K562 (cell line): ENCODE results near the gene SRBD1. TPM values are rescaled to one million over a fixed set of nuclear protein-coding genes. Genes with fewer than 3 reads are reported as not detected.
A peak's percentile ranks its signal among the peaks of the same experiment; 100 is the strongest.

Experiments
- FOSL1 ChIP-seq: fragments of 200-800 bp; sonication (Bioruptor generic); conservative IDR thresholded peaks from 2 replicates; pipeline ENCODE4 v1.6.1; 2016; ENCODE audit warnings: missing genetic modification characterization, missing compliant biosample characterization
- KDM1A ChIP-seq, 2 experiments: fragments of 450-650 bp; IDR thresholded peaks; 2 replicates each; pipeline ENCODE4 v1.6.1; 2016; ENCODE audit warnings: mild to moderate bottlenecking in 2 of 2
- MTA2 ChIP-seq: fragments of 450-650 bp; IDR thresholded peaks from 2 replicates; pipeline ENCODE4 v1.6.1; 2016; ENCODE audit warnings: low read depth
- SMARCA4 ChIP-seq: fragments of 450-650 bp; IDR thresholded peaks from 2 replicates; pipeline ENCODE4 v1.6.1; 2016
- SMARCE1 ChIP-seq: fragments of 450-650 bp; IDR thresholded peaks from 2 replicates; pipeline ENCODE4 v1.7.1; 2016; ENCODE audit warnings: mild to moderate bottlenecking
- SOX6 ChIP-seq: fragments of 450-650 bp; IDR thresholded peaks from 2 replicates; pipeline ENCODE4 v1.6.1; 2014; ENCODE audit warnings: mild to moderate bottlenecking
- SREBF2 ChIP-seq: sonication (generic); formaldehyde crosslinking; IDR thresholded peaks from 2 replicates; pipeline ENCODE4 v1.4.0; 2020; ENCODE audit warnings: mild to moderate bottlenecking, missing genetic modification reagents
- TCF3 ChIP-seq: sonication (generic); formaldehyde crosslinking; IDR thresholded peaks from 2 replicates; pipeline ENCODE4 v1.4.0; 2020; ENCODE audit warnings: mild to moderate bottlenecking, missing genetic modification reagents
- ZFX ChIP-seq: sonication (generic); formaldehyde crosslinking; IDR thresholded peaks from 2 replicates; pipeline ENCODE4 v1.8.0; 2022; ENCODE audit warnings: mild to moderate bottlenecking, missing genetic modification reagents, moderate library complexity
- polyA plus RNA-seq, 8 experiments: library from polyadenylated mRNA; depleted of rRNA in 4 of 8; stranded (reverse) in 5 of 8; unstranded in 3 of 8; fragments of >200 nt; fragmentation: Nextera tagmentation in 2 of 8; fragmentation: Illumina TruSeq in 1 of 8; extraction: Ambion mirVana in 2 of 8; extraction: Trizol in 1 of 8; gene quantifications; 2 replicates each; pipeline versions ENCODE4 v1.2.1 to v1.2.3, GENCODE V29; 2011 to 2014; ENCODE audit warnings: inconsistent platforms in 1 of 8, missing spikeins in 1 of 8
- total RNA-seq, 7 experiments: library from RNA; depleted of rRNA in 6 of 7; stranded (reverse); fragments of >200 nt in 6 of 7; fragmentation: Illumina TruSeq in 2 of 7; extraction: Trizol in 2 of 7; gene quantifications; 2 replicates each; pipeline versions ENCODE4 v1.2.1 to v1.2.3, GENCODE V29; 2011 to 2021; ENCODE audit warnings: low replicate concordance in 1 of 7
- TF ChIP-seq, protein P1 (sequence below): fragments of 450-650 bp; IDR thresholded peaks from 2 replicates; pipeline ENCODE4 v1.6.1; 2016; ENCODE audit warnings: mild to moderate bottlenecking
- TF ChIP-seq, protein P2 (sequence below), 3 experiments: fragments of 200-800 bp in 1 of 3; fragments of 250-450 bp in 1 of 3; fragments of 450-650 bp in 1 of 3; sonication (Bioruptor Pico) in 1 of 3; sonication (Bioruptor generic) in 1 of 3; formaldehyde crosslinking in 1 of 3; IDR thresholded peaks; 2 replicates each; pipeline versions ENCODE4 v1.6.1 to v1.8.0; 2016 to 2022; ENCODE audit warnings: mild to moderate bottlenecking in 2 of 3, missing genetic modification characterization in 2 of 3, missing compliant biosample characterization in 1 of 3, moderate library complexity in 1 of 3
- TF ChIP-seq, protein P3 (sequence below), 2 experiments: IDR thresholded peaks in 1 of 2; conservative IDR thresholded peaks in 1 of 2; 2 replicates each; pipeline ENCODE4 v1.6.1; 2016; ENCODE audit warnings: low read depth in 2 of 2, mild to moderate bottlenecking in 1 of 2, missing compliant biosample characterization in 1 of 2, missing genetic modification characterization in 1 of 2, moderate library complexity in 1 of 2

The SRBD1 gene
- total and polyA plus RNA-seq, 9 of the 15 experiments (the other 6 are each of a cell fraction or from before 2014, with no cell fraction given), result 6.9 to 23.2 (median 14.7) TPM

DNA sequence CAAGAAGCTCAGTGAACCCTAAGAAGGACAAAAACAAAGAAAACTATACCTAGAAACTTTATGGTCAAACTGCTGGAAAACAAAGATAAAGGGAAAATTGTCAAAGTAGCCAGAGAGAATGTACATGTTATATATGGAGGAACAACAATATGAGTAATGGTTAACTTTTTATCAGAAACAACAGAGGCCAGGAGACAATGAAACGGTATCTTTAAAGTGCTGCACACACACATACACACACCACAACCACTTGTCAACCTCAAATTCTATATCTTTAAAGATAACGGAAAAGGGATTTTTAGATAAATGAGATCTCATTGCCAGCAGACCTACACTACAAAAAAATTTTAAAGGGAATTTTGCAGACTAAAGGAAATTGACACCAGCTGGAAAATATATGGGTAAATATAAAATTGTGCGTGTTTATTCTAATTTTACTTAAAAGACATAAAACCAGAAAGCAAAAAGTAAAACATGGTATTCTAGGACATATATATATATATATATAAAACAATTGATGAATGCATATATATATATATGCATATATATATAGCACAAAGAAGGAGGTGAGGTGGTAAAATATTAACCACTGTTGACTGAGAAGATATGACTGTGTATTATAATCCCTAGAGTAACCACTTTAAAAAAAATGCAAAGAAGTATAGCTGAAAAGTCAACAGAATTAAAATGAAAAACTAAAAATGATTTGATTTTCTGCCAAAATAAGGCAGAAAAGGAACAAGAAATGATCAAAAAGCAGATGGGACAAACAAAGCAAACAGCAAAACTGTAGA is 172.0 kb downstream of the SRBD1 start (continued):
- TF ChIP-seq SMARCA4, result peak; percentile 86
- peak; percentile 99 for TF ChIP-seq SOX6
- TF ChIP-seq MTA2, result peak; percentile 76
- TF ChIP-seq, protein P1, sequence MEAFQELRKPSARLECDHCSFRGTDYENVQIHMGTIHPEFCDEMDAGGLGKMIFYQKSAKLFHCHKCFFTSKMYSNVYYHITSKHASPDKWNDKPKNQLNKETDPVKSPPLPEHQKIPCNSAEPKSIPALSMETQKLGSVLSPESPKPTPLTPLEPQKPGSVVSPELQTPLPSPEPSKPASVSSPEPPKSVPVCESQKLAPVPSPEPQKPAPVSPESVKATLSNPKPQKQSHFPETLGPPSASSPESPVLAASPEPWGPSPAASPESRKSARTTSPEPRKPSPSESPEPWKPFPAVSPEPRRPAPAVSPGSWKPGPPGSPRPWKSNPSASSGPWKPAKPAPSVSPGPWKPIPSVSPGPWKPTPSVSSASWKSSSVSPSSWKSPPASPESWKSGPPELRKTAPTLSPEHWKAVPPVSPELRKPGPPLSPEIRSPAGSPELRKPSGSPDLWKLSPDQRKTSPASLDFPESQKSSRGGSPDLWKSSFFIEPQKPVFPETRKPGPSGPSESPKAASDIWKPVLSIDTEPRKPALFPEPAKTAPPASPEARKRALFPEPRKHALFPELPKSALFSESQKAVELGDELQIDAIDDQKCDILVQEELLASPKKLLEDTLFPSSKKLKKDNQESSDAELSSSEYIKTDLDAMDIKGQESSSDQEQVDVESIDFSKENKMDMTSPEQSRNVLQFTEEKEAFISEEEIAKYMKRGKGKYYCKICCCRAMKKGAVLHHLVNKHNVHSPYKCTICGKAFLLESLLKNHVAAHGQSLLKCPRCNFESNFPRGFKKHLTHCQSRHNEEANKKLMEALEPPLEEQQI, result peak; percentile 69
- peak; percentile 48; the same call in 1 of the 2 replicates for TF ChIP-seq FOSL1 (tag)
- no peak for TF ChIP-seq SREBF2 (CRISPR knock-in tag)
- TF ChIP-seq, protein P2, sequence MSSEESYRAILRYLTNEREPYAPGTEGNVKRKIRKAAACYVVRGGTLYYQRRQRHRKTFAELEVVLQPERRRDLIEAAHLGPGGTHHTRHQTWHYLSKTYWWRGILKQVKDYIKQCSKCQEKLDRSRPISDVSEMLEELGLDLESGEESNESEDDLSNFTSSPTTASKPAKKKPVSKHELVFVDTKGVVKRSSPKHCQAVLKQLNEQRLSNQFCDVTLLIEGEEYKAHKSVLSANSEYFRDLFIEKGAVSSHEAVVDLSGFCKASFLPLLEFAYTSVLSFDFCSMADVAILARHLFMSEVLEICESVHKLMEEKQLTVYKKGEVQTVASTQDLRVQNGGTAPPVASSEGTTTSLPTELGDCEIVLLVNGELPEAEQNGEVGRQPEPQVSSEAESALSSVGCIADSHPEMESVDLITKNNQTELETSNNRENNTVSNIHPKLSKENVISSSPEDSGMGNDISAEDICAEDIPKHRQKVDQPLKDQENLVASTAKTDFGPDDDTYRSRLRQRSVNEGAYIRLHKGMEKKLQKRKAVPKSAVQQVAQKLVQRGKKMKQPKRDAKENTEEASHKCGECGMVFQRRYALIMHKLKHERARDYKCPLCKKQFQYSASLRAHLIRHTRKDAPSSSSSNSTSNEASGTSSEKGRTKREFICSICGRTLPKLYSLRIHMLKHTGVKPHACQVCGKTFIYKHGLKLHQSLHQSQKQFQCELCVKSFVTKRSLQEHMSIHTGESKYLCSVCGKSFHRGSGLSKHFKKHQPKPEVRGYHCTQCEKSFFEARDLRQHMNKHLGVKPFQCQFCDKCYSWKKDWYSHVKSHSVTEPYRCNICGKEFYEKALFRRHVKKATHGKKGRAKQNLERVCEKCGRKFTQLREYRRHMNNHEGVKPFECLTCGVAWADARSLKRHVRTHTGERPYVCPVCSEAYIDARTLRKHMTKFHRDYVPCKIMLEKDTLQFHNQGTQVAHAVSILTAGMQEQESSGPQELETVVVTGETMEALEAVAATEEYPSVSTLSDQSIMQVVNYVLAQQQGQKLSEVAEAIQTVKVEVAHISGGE (CRISPR knock-in tag; IDR thresholded peaks at IDR 0.05), result peak in 1 of 3 experiments; percentile 24; a peak in 1 of 6 replicates
- TF ChIP-seq TCF3 (CRISPR knock-in tag), result peak; percentile 86
- TF ChIP-seq ZFX (CRISPR knock-in tag), result no peak
- TF ChIP-seq, protein P3, sequence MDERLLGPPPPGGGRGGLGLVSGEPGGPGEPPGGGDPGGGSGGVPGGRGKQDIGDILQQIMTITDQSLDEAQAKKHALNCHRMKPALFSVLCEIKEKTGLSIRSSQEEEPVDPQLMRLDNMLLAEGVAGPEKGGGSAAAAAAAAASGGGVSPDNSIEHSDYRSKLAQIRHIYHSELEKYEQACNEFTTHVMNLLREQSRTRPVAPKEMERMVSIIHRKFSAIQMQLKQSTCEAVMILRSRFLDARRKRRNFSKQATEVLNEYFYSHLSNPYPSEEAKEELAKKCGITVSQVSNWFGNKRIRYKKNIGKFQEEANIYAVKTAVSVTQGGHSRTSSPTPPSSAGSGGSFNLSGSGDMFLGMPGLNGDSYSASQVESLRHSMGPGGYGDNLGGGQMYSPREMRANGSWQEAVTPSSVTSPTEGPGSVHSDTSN (CRISPR knock-in tag; IDR thresholded peaks at IDR 0.05; ENCODE audit: low read depth), result no peak
- TF ChIP-seq, protein P3 (tag; conservative IDR thresholded peaks at IDR 0.05; ENCODE audit: low read depth), result peak; percentile 73
- peak; percentile 53 to 57; a peak in 3 of 4 replicates for TF ChIP-seq KDM1A (IDR thresholded peaks at IDR 0.05)
- TF ChIP-seq SMARCE1, result peak; percentile 78
